Measurements from ENCODE around the gene IL17REL. TPM values are rescaled to one million over a fixed set of nuclear protein-coding genes. Genes with fewer than 3 reads are reported as not detected.

IL17REL gene
- total RNA-seq, 1 experiment from 2014 or later: not detected

- DNase-seq (ENCODE audit: low spot score): no peak
Measured at GRCh38 chr22:50046019-50046415, 33.5 kb upstream of the IL17REL start.

GRCh38 chr22:50045211-50046018, 32.9 kb upstream of the IL17REL start:
- DNase-seq (ENCODE audit: low spot score): no peak

GRCh38 chr22:50044485-50045118, 32.0 kb upstream of the IL17REL start:
- no peak for DNase-seq (ENCODE audit: low spot score)

- DNase-seq (ENCODE audit: low spot score): no peak
Measured at GRCh38 chr22:50041361-50042065, 28.9 kb upstream of the IL17REL start.

GRCh38 chr22:50040717-50041116, 28.2 kb upstream of the IL17REL start:
- no peak for DNase-seq (ENCODE audit: low spot score)

GRCh38 chr22:50039669-50040443, 27.3 kb upstream of the IL17REL start:
- DNase-seq (ENCODE audit: low spot score): no peak

GRCh38 chr22:50035976-50036724, 23.6 kb upstream of the IL17REL start:
- no peak for DNase-seq (ENCODE audit: low spot score)

GRCh38 chr22:50035131-50035881, 22.7 kb upstream of the IL17REL start:
- DNase-seq (ENCODE audit: low spot score): no peak

GRCh38 chr22:50034126-50035081, 21.8 kb upstream of the IL17REL start:
- peak; percentile 8 for DNase-seq (ENCODE audit: low spot score)

- DNase-seq (ENCODE audit: low spot score): no peak
Measured at GRCh38 chr22:50032941-50033601, 20.5 kb upstream of the IL17REL start.

- no peak for DNase-seq (ENCODE audit: low spot score)
Measured at GRCh38 chr22:50032109-50032871, 19.7 kb upstream of the IL17REL start.

- DNase-seq (ENCODE audit: low spot score): no peak
Measured at GRCh38 chr22:50031189-50032091, 18.9 kb upstream of the IL17REL start.

- peak; percentile 38 for DNase-seq (ENCODE audit: low spot score)
Measured at GRCh38 chr22:50030297-50031188, 18.0 kb upstream of the IL17REL start.

- DNase-seq (ENCODE audit: low spot score): no peak
Measured at GRCh38 chr22:50027639-50028537, 15.3 kb upstream of the IL17REL start.

GRCh38 chr22:50025993-50026392, 13.4 kb upstream of the IL17REL start:
- DNase-seq (ENCODE audit: low spot score): no peak

Data from A172 (cell line).